Suprapubic skin (tissue), 4 donors: Measurements from ENCODE around the gene SLC9C2.

ENCODE experiments used
- CTCF ChIP-seq, 2 donors: fragments of 200-600 bp in 1 of 2; fragments of 450-650 bp in 1 of 2; sonication (generic) in 1 of 2; IDR thresholded peaks; one replicate each; pipeline ENCODE4 v1.5.1; 2016 to 2019; ENCODE audit warnings: antibody characterized with exemption in 2 of 2, mild to moderate bottlenecking in 1 of 2, moderate library complexity in 1 of 2
- POLR2A ChIP-seq, 2 donors: fragments of 450-650 bp; IDR thresholded peaks; one replicate each; pipeline ENCODE4 v1.6.1; 2017; ENCODE audit warnings: antibody characterized with exemption in 2 of 2, mild to moderate bottlenecking in 2 of 2, moderate library complexity in 2 of 2
- POLR2AphosphoS5 ChIP-seq, 3 donors: sonication (generic); formaldehyde crosslinking; IDR thresholded peaks; one replicate each; pipeline ENCODE4 v1.6.1; 2017; ENCODE audit warnings: antibody characterized with exemption in 3 of 3

DNA sequence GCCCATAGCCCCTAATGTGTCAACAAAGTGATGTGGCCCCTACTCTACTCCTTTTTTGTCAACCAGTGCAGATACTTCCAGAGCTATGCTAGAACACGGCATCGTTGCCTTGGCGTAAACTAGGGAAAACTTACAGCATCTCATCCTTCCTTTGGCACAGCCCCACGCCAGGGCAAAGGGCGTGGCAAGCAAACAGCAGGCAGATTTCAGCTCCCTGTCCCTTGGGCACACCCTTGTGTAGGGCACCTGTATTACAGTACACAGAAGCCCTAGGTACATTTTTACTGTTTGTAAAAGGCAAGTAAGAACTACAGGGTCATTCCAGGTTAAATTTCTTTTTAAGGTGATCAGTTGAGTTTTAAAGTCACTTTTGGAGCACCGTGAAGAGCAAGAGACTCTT is 96.4 kb downstream of the SLC9C2 start:
- TF ChIP-seq POLR2A (IDR thresholded peaks at IDR 0.05), result no peak
- no peak for TF ChIP-seq CTCF (IDR thresholded peaks at IDR 0.05)
- TF ChIP-seq POLR2AphosphoS5 (IDR thresholded peaks at IDR 0.05), result no peak
